IPS-NIHi7 (cell line): Measurements from ENCODE around the gene NAALADL2.

ENCODE experiments used
- DNase-seq: peaks from one replicate; pipeline ENCODE4 v3.0.0; 2012; ENCODE audit warnings: mixed read lengths; ENCODE audit errors: extremely low spot score

Gene NAALADL2

GRCh38 chr3:175200391-175201095, 341.4 kb downstream of the NAALADL2 start:
- no peak for DNase-seq

GRCh38 chr3:175207361-175207760, 348.2 kb downstream of the NAALADL2 start:
- no peak for DNase-seq

GRCh38 chr3:175208326-175208725, 349.2 kb downstream of the NAALADL2 start:
- DNase-seq, result no peak

DNA sequence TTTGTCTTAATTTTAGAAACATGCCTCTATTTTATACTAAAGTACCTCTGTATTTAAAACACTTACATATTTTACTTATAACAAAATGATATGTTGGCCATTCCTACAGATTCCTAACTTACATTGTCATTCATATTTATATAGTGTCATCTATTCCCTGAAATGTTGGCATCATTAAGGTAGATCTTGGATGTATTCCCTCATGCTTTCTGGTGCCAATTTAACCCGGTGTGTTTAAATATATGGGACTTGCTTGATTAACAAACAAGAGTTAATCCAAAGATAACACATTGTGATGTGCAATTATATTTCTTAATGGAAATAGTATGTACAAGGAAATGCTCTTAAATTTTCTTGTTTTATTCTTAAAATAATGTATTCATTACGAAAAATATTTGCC, 352.3 kb downstream of the NAALADL2 start:
- DNase-seq, result no peak

DNA sequence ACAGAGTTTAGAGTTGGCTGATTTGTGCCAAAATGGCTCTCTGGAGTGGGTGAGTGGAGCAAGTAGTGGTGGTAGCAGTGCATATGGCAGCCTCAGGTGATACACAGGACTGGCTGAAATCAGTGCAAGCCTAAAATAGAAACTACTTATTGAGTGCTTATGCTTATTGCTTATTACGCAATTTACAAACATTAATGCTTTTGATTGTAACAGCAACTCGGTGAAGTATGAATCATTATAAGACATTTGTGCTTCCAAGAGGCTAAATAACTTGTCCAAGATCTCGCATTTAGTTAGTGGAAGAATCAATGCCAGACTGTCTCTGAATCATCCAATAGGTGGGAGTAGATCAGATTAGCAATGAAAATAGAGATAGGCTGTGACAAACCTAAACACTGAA, 353.8 kb downstream of the NAALADL2 start:
- DNase-seq, result no peak

GRCh38 chr3:175214216-175214615, 355.1 kb downstream of the NAALADL2 start:
- DNase-seq, result no peak

DNA sequence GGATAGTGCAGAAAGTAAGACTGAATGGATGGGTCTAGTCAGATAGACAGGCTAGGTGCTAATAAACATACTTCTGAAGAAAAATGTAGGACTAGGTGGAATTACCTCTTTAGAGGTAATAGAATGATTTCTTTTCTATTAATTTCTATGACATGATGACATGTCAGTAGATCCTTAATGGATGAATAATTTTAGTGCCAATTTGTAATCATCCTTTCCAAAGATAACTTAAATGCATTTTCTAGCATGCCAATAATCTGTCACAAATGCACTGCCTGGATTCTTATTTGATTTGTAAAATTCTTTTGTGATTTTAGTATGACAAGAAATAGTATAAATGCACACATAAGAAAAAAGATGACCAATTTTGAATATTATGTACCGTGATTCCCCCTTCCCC, 356.7 kb downstream of the NAALADL2 start:
- no peak for DNase-seq

- DNase-seq, result no peak
These were observed 363.2 kb downstream of the NAALADL2 start for GRCh38 chr3:175222356-175222755.

DNA sequence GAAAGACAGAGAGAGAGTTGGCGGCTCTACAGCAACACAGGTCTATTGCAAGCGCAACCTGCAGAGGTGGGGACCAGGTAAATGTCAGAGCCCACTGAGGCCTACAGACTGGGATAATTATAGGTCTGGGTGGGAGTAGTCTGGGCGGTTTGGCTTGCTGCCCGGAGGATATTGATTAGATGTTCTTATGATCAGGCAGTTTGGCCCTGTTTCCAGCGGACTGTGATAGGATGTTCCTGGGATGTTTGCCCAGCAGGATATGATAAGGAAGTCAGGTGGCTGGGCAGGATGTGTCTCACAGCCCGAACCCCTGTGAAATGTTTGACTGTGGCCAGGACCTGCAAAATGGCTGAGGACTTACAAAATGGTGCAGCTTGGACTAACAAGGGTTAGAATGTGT, 364.9 kb downstream of the NAALADL2 start:
- DNase-seq, result no peak

- DNase-seq, result no peak
These were observed 367.3 kb downstream of the NAALADL2 start for GRCh38 chr3:175226444-175226843.

- no peak for DNase-seq
These were observed 368.0 kb downstream of the NAALADL2 start for GRCh38 chr3:175227126-175227525.

- no peak for DNase-seq
These were observed 375.1 kb downstream of the NAALADL2 start for GRCh38 chr3:175233957-175234940.

- DNase-seq, result no peak
These were observed 379.7 kb downstream of the NAALADL2 start for GRCh38 chr3:175238801-175239200.

- no peak for DNase-seq
These were observed 381.8 kb downstream of the NAALADL2 start for GRCh38 chr3:175240921-175241320.

DNA sequence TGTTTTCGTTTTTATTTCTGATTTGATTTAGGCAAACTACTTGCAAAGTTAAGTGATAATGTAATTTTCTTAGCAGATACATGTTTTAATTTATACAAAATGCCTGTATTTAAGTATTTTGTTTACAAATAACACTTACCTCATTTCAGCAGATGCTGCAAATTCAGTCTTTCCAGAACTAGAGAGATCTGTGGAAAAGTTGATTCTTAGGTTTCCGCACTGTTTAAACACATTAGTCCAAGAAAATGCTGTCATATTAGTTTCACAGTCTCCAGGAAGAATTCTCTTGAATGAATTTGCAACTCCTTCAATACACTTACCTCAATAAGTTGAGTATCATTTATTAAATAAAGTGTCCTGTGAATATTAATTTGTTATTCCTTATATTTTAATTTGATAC, 383.1 kb downstream of the NAALADL2 start:
- no peak for DNase-seq

GRCh38 chr3:175246234-175246633, 387.1 kb downstream of the NAALADL2 start:
- DNase-seq, result no peak

- DNase-seq, result no peak
These were observed 387.6 kb downstream of the NAALADL2 start for GRCh38 chr3:175246766-175247165.

GRCh38 chr3:175247629-175248028, 388.5 kb downstream of the NAALADL2 start:
- DNase-seq, result no peak

DNA sequence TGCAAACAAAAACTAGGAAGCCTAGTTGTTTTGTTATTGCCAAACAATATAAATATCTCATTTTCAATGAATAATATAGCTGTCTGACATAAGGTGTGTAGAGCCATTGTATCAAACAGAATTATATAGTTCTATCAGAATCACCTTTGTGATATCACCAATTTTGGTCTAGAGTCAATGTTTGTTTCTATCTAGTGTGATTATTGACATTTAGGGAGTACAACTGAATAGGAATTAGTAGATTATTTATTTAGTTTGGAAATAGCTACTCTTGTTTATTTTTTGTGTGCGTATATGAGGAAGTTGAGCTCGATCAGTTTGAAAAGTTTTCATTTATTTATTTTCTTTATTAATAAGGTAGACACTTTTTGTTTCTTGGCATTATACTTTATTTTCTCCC, 389.7 kb downstream of the NAALADL2 start:
- no peak for DNase-seq

DNA sequence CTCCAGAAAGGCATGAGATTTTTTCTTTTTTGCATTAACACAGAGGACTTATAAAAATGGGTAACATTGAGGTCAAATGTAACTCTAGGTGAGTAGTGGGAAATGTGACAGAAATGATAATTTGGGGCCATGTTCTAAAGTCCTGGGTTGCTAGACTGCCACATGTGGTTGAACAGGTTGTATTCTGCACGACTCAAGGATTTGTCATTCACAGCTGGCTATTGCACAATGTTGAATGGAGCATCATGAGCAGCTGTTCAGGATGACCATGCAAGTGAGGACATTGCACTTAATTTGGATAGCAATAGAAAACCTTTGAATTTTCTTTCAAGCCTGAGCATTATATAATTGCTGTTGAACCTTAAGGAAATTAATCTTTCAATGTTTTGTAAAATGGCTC, 396.6 kb downstream of the NAALADL2 start:
- DNase-seq, result no peak

DNA sequence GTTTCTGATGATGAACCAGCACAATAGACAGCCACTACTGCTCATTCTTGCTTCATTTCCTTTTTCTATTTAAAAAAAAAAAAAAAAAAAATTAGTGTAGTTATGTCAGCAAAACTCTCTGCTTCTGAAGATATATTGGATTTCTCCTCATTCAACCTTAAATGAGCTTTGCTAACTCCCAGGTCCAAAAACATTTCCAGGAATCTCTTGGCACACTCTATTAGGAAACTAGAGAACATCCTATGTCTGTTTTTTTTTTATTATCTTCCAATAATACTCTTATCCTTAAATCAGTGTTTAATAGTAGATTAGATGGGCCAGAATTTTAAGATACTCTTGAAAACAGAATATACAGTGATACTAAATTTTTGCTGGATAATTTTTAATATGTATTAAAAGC, 398.0 kb downstream of the NAALADL2 start:
- no peak for DNase-seq

- DNase-seq, result no peak
These were observed 399.6 kb downstream of the NAALADL2 start for GRCh38 chr3:175258763-175259162.
